HEK293 (cell line): ENCODE measurements around the gene STRN4.

Source experiments
- BCL11B ChIP-seq: fragments of 450-650 bp; formaldehyde crosslinking; IDR thresholded peaks from 2 replicates; pipeline ENCODE4 v1.5.1; 2016; ENCODE audit warnings: low read depth, missing biosample characterization, missing genetic modification characterization
- GLI4 ChIP-seq: fragments of 450-650 bp; formaldehyde crosslinking; IDR thresholded peaks from 2 replicates; pipeline ENCODE4 v1.5.1; 2016; ENCODE audit warnings: missing biosample characterization, missing genetic modification characterization
- HIC1 ChIP-seq: fragments of 450-650 bp; formaldehyde crosslinking; IDR thresholded peaks from 2 replicates; pipeline ENCODE4 v1.5.1; 2016; ENCODE audit warnings: missing biosample characterization, missing genetic modification characterization
- SETDB1 ChIP-seq: IDR thresholded peaks from one replicate; pipeline ENCODE4 v1.6.1; 2017; ENCODE audit warnings: mild to moderate bottlenecking, low read length, moderate library complexity, mixed read lengths; ENCODE audit not compliant: insufficient read length
- SP7 ChIP-seq: fragments of 450-650 bp; formaldehyde crosslinking; IDR thresholded peaks from 2 replicates; pipeline ENCODE4 v1.5.1; 2016; ENCODE audit warnings: missing biosample characterization, missing genetic modification characterization
- TCF7L2 ChIP-seq: IDR thresholded peaks from 2 replicates; pipeline ENCODE4 v1.6.1; 2011; ENCODE audit warnings: low read depth, mild to moderate bottlenecking, inconsistent platforms, low read length, moderate library complexity, borderline replicate concordance
- WT1 ChIP-seq: fragments of 450-650 bp; formaldehyde crosslinking; IDR thresholded peaks from 2 replicates; pipeline ENCODE4 v1.5.1; 2016; ENCODE audit warnings: missing biosample characterization, missing genetic modification characterization
- YY1 ChIP-seq: fragments of 450-650 bp; formaldehyde crosslinking; IDR thresholded peaks from 2 replicates; pipeline ENCODE4 v1.5.1; 2018; ENCODE audit warnings: missing biosample characterization, missing genetic modification characterization
- YY2 ChIP-seq: fragments of 450-650 bp; formaldehyde crosslinking; IDR thresholded peaks from 2 replicates; pipeline ENCODE4 v1.5.1; 2016; ENCODE audit warnings: missing biosample characterization, missing genetic modification characterization
- ZBTB1 ChIP-seq: fragments of 450-650 bp; formaldehyde crosslinking; IDR thresholded peaks from 2 replicates; pipeline ENCODE4 v1.5.1; 2016; ENCODE audit warnings: missing biosample characterization, missing genetic modification characterization
- ZFP69B ChIP-seq: fragments of 450-650 bp; formaldehyde crosslinking; IDR thresholded peaks from 2 replicates; pipeline ENCODE4 v1.5.1; 2016; ENCODE audit warnings: missing biosample characterization, missing genetic modification characterization
- ZNF114 ChIP-seq: fragments of 450-650 bp; formaldehyde crosslinking; IDR thresholded peaks from 2 replicates; pipeline ENCODE4 v1.5.0; 2017; ENCODE audit warnings: missing biosample characterization, missing genetic modification characterization
- ZNF132 ChIP-seq: fragments of 450-650 bp; formaldehyde crosslinking; IDR thresholded peaks from 2 replicates; pipeline ENCODE4 v1.5.1; 2017; ENCODE audit warnings: missing biosample characterization, missing genetic modification characterization, borderline replicate concordance
- ZNF155 ChIP-seq: fragments of 450-650 bp; formaldehyde crosslinking; IDR thresholded peaks from 2 replicates; pipeline ENCODE4 v1.5.1; 2016; ENCODE audit warnings: missing biosample characterization, missing genetic modification characterization
- ZNF19 ChIP-seq: fragments of 450-650 bp; formaldehyde crosslinking; IDR thresholded peaks from 2 replicates; pipeline ENCODE4; 2016; ENCODE audit warnings: missing biosample characterization, missing genetic modification characterization, low read depth
- ZNF202 ChIP-seq: fragments of 450-650 bp; formaldehyde crosslinking; IDR thresholded peaks from 2 replicates; pipeline ENCODE4 v1.5.1; 2016; ENCODE audit warnings: missing biosample characterization, missing genetic modification characterization, borderline replicate concordance
- ZNF280C ChIP-seq: fragments of 450-650 bp; formaldehyde crosslinking; IDR thresholded peaks from 2 replicates; pipeline ENCODE4 v1.5.1; 2016; ENCODE audit warnings: missing biosample characterization, missing genetic modification characterization
- ZNF416 ChIP-seq: fragments of 450-650 bp; formaldehyde crosslinking; IDR thresholded peaks from 2 replicates; pipeline ENCODE4 v1.5.1; 2016; ENCODE audit warnings: missing biosample characterization, missing genetic modification characterization
- ZNF488 ChIP-seq: fragments of 450-650 bp; formaldehyde crosslinking; IDR thresholded peaks from 2 replicates; pipeline ENCODE4 v1.5.1; 2016; ENCODE audit warnings: missing biosample characterization, missing genetic modification characterization
- ZNF518A ChIP-seq: fragments of 450-650 bp; formaldehyde crosslinking; conservative IDR thresholded peaks from 2 replicates; pipeline ENCODE4 v1.5.1; 2016; ENCODE audit warnings: low read depth, missing biosample characterization, missing genetic modification characterization
- ZNF561 ChIP-seq: fragments of 450-650 bp; IDR thresholded peaks from 2 replicates; pipeline ENCODE4 v1.5.1; 2018; ENCODE audit warnings: missing biosample characterization, missing genetic modification characterization, borderline replicate concordance
- ZNF580 ChIP-seq: fragments of 450-650 bp; formaldehyde crosslinking; IDR thresholded peaks from 2 replicates; pipeline ENCODE4 v1.5.1; 2016; ENCODE audit warnings: missing biosample characterization, missing genetic modification characterization
- ZNF596 ChIP-seq: fragments of 450-650 bp; IDR thresholded peaks from 2 replicates; pipeline ENCODE4 v1.5.0; 2018; ENCODE audit warnings: missing biosample characterization, mild to moderate bottlenecking, missing genetic modification characterization, moderate library complexity
- ZNF670 ChIP-seq: fragments of 450-650 bp; formaldehyde crosslinking; IDR thresholded peaks from 2 replicates; pipeline ENCODE4 v1.5.1; 2016; ENCODE audit warnings: missing biosample characterization, missing genetic modification characterization, low read depth
- ZNF76 ChIP-seq: fragments of 450-650 bp; formaldehyde crosslinking; IDR thresholded peaks from 2 replicates; pipeline ENCODE4; 2016; ENCODE audit warnings: low read depth, missing biosample characterization, missing genetic modification characterization, borderline replicate concordance
- ZNF830 ChIP-seq: fragments of 450-650 bp; IDR thresholded peaks from 2 replicates; pipeline ENCODE4 v1.5.0; 2018; ENCODE audit warnings: missing biosample characterization, missing genetic modification characterization, low read depth, mild to moderate bottlenecking, moderate library complexity
- ZSCAN16 ChIP-seq: fragments of 450-650 bp; formaldehyde crosslinking; IDR thresholded peaks from 2 replicates; pipeline ENCODE4 v1.5.1; 2016; ENCODE audit warnings: missing biosample characterization, missing genetic modification characterization
- TF ChIP-seq, protein P1 (sequence below): fragments of 450-650 bp; formaldehyde crosslinking; IDR thresholded peaks from 2 replicates; pipeline ENCODE4 v1.5.1; 2017; ENCODE audit warnings: missing biosample characterization, missing genetic modification characterization

The STRN4 gene

DNA sequence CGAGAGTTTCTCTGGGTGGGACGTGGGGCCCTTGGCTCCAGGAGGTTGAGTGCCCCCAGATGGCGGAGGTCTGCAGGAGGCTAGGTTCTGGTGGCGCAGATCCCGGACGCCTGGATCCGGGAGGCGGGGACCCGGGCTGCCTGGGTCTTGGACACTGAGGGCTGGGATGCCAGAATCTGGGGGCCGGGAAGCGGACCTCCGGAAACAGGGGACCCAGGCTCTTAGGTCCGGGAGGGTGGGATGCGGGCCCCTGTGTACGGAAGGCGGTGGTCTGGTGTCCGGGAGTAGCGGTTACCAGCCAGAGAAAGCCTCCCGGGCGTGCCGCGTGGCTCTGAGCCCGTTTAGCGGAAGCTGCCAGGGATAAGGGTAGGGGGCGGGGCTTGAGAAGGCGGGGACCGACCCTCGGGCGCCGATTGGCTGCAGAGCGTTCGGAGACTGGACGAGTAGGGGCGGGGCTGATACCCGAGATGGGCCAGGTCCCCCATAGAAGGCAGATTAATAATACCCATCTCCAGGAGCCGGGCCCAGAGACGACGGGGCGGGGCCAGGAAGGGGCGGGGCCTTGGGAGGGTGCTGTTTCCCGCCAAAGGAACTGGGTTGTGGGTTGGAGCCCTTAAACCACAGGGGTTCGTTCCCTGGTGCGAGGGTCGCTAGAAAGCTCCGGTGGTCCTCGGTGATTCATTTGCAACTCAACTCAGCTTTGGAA is 42.2 kb upstream of the STRN4 start, which contains the start of gene SLC1A5 (continued):
- TF ChIP-seq ZNF19 (tag by site-specific recombination), result no peak
- no peak for TF ChIP-seq ZNF830 (tag by site-specific recombination)
- TF ChIP-seq WT1 (tag by site-specific recombination), result peak; percentile 56
- no peak for TF ChIP-seq ZNF280C (tag by site-specific recombination)
- no peak for TF ChIP-seq ZNF416 (tag by site-specific recombination)
- TF ChIP-seq, protein P1, sequence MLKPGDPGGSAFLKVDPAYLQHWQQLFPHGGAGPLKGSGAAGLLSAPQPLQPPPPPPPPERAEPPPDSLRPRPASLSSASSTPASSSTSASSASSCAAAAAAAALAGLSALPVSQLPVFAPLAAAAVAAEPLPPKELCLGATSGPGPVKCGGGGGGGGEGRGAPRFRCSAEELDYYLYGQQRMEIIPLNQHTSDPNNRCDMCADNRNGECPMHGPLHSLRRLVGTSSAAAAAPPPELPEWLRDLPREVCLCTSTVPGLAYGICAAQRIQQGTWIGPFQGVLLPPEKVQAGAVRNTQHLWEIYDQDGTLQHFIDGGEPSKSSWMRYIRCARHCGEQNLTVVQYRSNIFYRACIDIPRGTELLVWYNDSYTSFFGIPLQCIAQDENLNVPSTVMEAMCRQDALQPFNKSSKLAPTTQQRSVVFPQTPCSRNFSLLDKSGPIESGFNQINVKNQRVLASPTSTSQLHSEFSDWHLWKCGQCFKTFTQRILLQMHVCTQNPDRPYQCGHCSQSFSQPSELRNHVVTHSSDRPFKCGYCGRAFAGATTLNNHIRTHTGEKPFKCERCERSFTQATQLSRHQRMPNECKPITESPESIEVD, result no peak
- peak; percentile 63; the same call in 1 of the 2 replicates for TF ChIP-seq BCL11B
- TF ChIP-seq ZBTB1 (tag by site-specific recombination), result no peak
- TF ChIP-seq ZNF518A (tag by site-specific recombination), result no peak
- TF ChIP-seq ZNF488 (tag by site-specific recombination), result no peak
- no peak; the same call in 1 of the 2 replicates for TF ChIP-seq SP7 (tag by site-specific recombination)
- no peak for TF ChIP-seq ZNF155
- no peak for TF ChIP-seq ZNF202 (tag by site-specific recombination)
- TF ChIP-seq HIC1 (tag by site-specific recombination), result peak; percentile 78
- no peak for TF ChIP-seq ZNF114 (tag by site-specific recombination)
- no peak for TF ChIP-seq TCF7L2
- peak; percentile 70 for TF ChIP-seq ZFP69B
- peak; percentile 35; the same call in 1 of the 2 replicates for TF ChIP-seq YY2 (tag by site-specific recombination)
- no peak for TF ChIP-seq ZNF670 (tag by site-specific recombination)
- no peak for TF ChIP-seq ZNF580 (tag by site-specific recombination)
- TF ChIP-seq ZNF76 (tag by site-specific recombination), result no peak
- no peak; the same call in 1 of the 2 replicates for TF ChIP-seq ZNF561 (tag by site-specific recombination)
- TF ChIP-seq ZNF132, result no peak
- no peak for TF ChIP-seq ZSCAN16
- no peak for TF ChIP-seq ZNF596 (tag by site-specific recombination)
- TF ChIP-seq GLI4, result 0 out of 2 replicates have a peak, but pooled peaks have one; percentile 75
- no peak for TF ChIP-seq SETDB1
- TF ChIP-seq YY1 (tag by site-specific recombination), result no peak
